GM12873 (cell line): ENCODE results near the gene PLEKHH2.

Source experiments
- CTCF ChIP-seq: IDR thresholded peaks from 2 replicates; pipeline ENCODE4 v1.5.1; 2012; ENCODE audit warnings: low read depth, mild to moderate bottlenecking, moderate library complexity, low read length, control low read depth; ENCODE audit not compliant: insufficient read depth; ENCODE audit errors: missing control alignments

Gene PLEKHH2

GRCh38 chr2:43745457-43745856 lies 108.4 kb downstream of the PLEKHH2 start:
- TF ChIP-seq CTCF = no peak

GRCh38 chr2:43748333-43748732 lies 111.3 kb downstream of the PLEKHH2 start:
- TF ChIP-seq CTCF = no peak

- no peak for TF ChIP-seq CTCF
Measured at GRCh38 chr2:43749583-43749982, 112.5 kb downstream of the PLEKHH2 start.

- no peak for TF ChIP-seq CTCF
Measured at GRCh38 chr2:43751476-43751990, 114.5 kb downstream of the PLEKHH2 start.

GRCh38 chr2:43752302-43752701 lies 115.2 kb downstream of the PLEKHH2 start:
- no peak for TF ChIP-seq CTCF

GRCh38 chr2:43754180-43754579 lies 117.1 kb downstream of the PLEKHH2 start:
- no peak for TF ChIP-seq CTCF

- no peak for TF ChIP-seq CTCF
Measured at GRCh38 chr2:43758739-43759138, 121.7 kb downstream of the PLEKHH2 start.

GRCh38 chr2:43759195-43759594 lies 122.1 kb downstream of the PLEKHH2 start:
- no peak for TF ChIP-seq CTCF
